ENCODE measurements around the gene OGDHL.

- TF ChIP-seq EP300 (IDR thresholded peaks at IDR 0.05), result no peak
- TF ChIP-seq CTCF (IDR thresholded peaks at IDR 0.05), result no peak
These were observed 12.9 kb upstream of the OGDHL start for GRCh38 chr10:49775014-49775413.

Data from gastroesophageal sphincter (tissue), 3 donors.